Measurements from ENCODE around the gene ITGAL.

DNA sequence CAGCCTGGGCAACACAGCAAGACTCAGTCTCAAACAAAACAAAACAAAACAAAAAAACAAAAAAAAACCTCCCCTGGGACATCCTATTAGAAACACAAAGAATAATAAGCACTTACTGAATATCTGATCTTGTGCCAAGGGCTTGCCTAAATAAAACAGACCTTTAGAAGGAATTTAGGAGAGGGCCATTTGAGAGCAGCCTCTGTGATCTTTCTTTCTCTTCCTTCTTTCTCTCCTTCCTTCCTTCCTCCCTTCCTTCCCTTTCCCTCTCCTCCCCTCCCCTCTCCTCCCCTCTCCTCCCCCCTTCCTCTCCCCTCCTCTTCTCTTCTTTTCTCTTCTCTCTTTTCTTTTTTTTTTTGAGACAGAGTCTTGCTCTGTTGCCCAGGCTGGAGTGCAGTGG, 12.3 kb downstream of the ITGAL start:
- TF ChIP-seq, protein P1, sequence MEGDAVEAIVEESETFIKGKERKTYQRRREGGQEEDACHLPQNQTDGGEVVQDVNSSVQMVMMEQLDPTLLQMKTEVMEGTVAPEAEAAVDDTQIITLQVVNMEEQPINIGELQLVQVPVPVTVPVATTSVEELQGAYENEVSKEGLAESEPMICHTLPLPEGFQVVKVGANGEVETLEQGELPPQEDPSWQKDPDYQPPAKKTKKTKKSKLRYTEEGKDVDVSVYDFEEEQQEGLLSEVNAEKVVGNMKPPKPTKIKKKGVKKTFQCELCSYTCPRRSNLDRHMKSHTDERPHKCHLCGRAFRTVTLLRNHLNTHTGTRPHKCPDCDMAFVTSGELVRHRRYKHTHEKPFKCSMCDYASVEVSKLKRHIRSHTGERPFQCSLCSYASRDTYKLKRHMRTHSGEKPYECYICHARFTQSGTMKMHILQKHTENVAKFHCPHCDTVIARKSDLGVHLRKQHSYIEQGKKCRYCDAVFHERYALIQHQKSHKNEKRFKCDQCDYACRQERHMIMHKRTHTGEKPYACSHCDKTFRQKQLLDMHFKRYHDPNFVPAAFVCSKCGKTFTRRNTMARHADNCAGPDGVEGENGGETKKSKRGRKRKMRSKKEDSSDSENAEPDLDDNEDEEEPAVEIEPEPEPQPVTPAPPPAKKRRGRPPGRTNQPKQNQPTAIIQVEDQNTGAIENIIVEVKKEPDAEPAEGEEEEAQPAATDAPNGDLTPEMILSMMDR (IDR thresholded peaks at IDR 0.05): no peak
- no peak for TF ChIP-seq POLR2A (IDR thresholded peaks at IDR 0.05)
